ENCODE measurements around the gene GPR132. TPM values are rescaled to one million over a fixed set of nuclear protein-coding genes. Genes with fewer than 3 reads are reported as not detected.

GPR132 gene
- total and polyA plus RNA-seq, 2 of the 13 experiments (the other 11 are each of a cell fraction or from before 2014, with no cell fraction given): not detected

DNA sequence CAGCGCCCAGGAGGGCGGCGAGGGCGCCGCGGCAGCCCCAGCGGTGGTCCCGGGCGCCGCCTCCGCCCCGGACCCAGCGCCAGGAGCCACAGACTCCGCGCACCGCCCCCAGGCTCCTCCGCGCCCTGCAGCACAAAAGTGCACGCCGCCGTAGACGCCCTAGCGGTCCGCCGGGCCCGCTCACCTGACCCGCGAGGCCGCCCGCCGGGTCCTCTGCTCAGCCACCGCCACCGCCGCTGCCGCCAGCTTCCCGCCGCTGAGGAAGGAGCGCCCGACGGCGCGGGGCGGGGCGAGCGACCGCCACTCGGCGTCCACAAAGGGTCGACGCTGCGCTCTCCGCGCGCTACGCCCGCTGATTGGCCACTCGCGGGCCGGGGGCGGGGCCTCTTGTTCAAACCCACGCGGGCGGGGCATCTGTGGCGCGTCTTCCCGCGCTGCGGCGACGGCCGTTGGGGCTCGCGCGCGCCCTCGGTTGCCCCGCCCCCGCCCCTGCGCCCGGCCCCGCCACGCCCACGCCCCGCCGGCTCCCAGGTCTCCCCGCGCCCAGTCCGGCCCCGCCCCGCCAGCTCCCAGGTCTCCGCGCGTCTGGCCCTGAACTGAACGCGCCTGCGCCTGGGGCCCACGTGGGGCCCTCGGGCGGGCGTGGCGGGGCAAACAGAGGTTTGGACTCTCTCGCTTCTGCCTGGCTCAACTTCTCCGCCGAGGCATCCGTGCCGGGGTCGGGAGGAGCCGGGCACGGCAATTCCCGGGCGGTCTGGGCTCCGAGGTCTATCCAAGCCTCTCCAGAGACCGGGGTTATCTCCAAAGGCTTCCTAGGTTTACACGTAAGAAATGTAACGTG is 44.2 kb downstream of the GPR132 start, which contains the start of gene CDCA4 (continued):
- TF ChIP-seq, protein P1, sequence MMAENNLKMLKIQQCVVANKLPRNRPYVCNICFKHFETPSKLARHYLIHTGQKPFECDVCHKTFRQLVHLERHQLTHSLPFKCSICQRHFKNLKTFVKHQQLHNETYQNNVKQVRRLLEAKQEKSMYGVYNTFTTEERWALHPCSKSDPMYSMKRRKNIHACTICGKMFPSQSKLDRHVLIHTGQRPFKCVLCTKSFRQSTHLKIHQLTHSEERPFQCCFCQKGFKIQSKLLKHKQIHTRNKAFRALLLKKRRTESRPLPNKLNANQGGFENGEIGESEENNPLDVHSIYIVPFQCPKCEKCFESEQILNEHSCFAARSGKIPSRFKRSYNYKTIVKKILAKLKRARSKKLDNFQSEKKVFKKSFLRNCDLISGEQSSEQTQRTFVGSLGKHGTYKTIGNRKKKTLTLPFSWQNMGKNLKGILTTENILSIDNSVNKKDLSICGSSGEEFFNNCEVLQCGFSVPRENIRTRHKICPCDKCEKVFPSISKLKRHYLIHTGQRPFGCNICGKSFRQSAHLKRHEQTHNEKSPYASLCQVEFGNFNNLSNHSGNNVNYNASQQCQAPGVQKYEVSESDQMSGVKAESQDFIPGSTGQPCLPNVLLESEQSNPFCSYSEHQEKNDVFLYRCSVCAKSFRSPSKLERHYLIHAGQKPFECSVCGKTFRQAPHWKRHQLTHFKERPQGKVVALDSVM (CRISPR knock-in tag; IDR thresholded peaks at IDR 0.05): no peak
- TF ChIP-seq, protein P2, sequence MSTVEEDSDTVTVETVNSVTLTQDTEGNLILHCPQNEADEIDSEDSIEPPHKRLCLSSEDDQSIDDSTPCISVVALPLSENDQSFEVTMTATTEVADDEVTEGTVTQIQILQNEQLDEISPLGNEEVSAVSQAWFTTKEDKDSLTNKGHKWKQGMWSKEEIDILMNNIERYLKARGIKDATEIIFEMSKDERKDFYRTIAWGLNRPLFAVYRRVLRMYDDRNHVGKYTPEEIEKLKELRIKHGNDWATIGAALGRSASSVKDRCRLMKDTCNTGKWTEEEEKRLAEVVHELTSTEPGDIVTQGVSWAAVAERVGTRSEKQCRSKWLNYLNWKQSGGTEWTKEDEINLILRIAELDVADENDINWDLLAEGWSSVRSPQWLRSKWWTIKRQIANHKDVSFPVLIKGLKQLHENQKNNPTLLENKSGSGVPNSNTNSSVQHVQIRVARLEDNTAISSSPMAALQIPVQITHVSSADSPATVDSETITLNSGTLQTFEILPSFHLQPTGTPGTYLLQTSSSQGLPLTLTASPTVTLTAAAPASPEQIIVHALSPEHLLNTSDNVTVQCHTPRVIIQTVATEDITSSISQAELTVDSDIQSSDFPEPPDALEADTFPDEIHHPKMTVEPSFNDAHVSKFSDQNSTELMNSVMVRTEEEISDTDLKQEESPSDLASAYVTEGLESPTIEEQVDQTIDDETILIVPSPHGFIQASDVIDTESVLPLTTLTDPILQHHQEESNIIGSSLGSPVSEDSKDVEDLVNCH (CRISPR knock-in tag; IDR thresholded peaks at IDR 0.05): no peak
- TF ChIP-seq, protein P3, sequence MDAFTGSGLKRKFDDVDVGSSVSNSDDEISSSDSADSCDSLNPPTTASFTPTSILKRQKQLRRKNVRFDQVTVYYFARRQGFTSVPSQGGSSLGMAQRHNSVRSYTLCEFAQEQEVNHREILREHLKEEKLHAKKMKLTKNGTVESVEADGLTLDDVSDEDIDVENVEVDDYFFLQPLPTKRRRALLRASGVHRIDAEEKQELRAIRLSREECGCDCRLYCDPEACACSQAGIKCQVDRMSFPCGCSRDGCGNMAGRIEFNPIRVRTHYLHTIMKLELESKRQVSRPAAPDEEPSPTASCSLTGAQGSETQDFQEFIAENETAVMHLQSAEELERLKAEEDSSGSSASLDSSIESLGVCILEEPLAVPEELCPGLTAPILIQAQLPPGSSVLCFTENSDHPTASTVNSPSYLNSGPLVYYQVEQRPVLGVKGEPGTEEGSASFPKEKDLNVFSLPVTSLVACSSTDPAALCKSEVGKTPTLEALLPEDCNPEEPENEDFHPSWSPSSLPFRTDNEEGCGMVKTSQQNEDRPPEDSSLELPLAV (CRISPR knock-in tag; conservative IDR thresholded peaks at IDR 0.05; ENCODE audit: low read depth): no peak
- TF ChIP-seq, protein P4, sequence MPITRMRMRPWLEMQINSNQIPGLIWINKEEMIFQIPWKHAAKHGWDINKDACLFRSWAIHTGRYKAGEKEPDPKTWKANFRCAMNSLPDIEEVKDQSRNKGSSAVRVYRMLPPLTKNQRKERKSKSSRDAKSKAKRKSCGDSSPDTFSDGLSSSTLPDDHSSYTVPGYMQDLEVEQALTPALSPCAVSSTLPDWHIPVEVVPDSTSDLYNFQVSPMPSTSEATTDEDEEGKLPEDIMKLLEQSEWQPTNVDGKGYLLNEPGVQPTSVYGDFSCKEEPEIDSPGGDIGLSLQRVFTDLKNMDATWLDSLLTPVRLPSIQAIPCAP (CRISPR knock-in tag; IDR thresholded peaks at IDR 0.05; ENCODE audit: low read depth): no peak
- TF ChIP-seq MXD4 (CRISPR knock-in tag; IDR thresholded peaks at IDR 0.05) (no peak), SKI (IDR thresholded peaks at IDR 0.05; ENCODE audit: partially characterized antibody) (peak; percentile 63), SAP130 (CRISPR knock-in tag; IDR thresholded peaks at IDR 0.05; ENCODE audit: low read depth) (peak; percentile 85), HHEX (CRISPR knock-in tag; IDR thresholded peaks at IDR 0.05) (no peak), KDM5A (IDR thresholded peaks at IDR 0.05; ENCODE audit: borderline replicate concordance, low read length) (no peak), TGIF2 (CRISPR knock-in tag; IDR thresholded peaks at IDR 0.05) (no peak), CBFB (CRISPR knock-in tag; IDR thresholded peaks at IDR 0.05) (0 out of 2 replicates have a peak, but pooled peaks have one; percentile 41), ELF1 (CRISPR knock-in tag; IDR thresholded peaks at IDR 0.05) (no peak), ZNF619 (CRISPR knock-in tag; IDR thresholded peaks at IDR 0.05) (no peak), ZNF44 (CRISPR knock-in tag; IDR thresholded peaks at IDR 0.05) (0 out of 2 replicates have a peak, but pooled peaks have one; percentile 64), ZNF614 (CRISPR knock-in tag; IDR thresholded peaks at IDR 0.05; ENCODE audit: borderline replicate concordance) (no peak), RFX3 (CRISPR knock-in tag; IDR thresholded peaks at IDR 0.05) (no peak)
- TF ChIP-seq, protein P5, sequence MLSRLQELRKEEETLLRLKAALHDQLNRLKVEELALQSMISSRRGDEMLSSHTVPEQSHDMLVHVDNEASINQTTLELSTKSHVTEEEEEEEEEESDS (CRISPR knock-in tag; IDR thresholded peaks at IDR 0.05; ENCODE audit: borderline replicate concordance): peak; percentile 76; the same call in 1 of the 2 replicates
- TF ChIP-seq, protein P6, sequence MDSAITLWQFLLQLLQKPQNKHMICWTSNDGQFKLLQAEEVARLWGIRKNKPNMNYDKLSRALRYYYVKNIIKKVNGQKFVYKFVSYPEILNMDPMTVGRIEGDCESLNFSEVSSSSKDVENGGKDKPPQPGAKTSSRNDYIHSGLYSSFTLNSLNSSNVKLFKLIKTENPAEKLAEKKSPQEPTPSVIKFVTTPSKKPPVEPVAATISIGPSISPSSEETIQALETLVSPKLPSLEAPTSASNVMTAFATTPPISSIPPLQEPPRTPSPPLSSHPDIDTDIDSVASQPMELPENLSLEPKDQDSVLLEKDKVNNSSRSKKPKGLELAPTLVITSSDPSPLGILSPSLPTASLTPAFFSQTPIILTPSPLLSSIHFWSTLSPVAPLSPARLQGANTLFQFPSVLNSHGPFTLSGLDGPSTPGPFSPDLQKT (CRISPR knock-in tag; IDR thresholded peaks at IDR 0.05; ENCODE audit: borderline replicate concordance): no peak
- TF ChIP-seq, protein P7, sequence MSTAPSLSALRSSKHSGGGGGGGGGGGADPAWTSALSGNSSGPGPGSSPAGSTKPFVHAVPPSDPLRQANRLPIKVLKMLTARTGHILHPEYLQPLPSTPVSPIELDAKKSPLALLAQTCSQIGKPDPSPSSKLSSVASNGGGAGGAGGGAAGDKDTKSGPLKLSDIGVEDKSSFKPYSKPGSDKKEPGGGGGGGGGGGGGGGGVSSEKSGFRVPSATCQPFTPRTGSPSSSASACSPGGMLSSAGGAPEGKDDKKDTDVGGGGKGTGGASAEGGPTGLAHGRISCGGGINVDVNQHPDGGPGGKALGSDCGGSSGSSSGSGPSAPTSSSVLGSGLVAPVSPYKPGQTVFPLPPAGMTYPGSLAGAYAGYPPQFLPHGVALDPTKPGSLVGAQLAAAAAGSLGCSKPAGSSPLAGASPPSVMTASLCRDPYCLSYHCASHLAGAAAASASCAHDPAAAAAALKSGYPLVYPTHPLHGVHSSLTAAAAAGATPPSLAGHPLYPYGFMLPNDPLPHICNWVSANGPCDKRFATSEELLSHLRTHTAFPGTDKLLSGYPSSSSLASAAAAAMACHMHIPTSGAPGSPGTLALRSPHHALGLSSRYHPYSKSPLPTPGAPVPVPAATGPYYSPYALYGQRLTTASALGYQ (CRISPR knock-in tag; IDR thresholded peaks at IDR 0.05): peak; percentile 30; the same call in 1 of the 2 replicates

Measured in HepG2 (cell line).